Right lobe of liver (tissue), 4 donors: ENCODE data around the gene ARID5B.

ENCODE experiments used
- POLR2A ChIP-seq: fragments of 450-650 bp; IDR thresholded peaks from one replicate; pipeline ENCODE4 v1.6.1; 2017; ENCODE audit warnings: antibody characterized with exemption, mild to moderate bottlenecking
- TF ChIP-seq, protein P1 (sequence below), 4 donors: fragments of 200-600 bp in 3 of 4; fragments of 450-650 bp in 1 of 4; IDR thresholded peaks; one replicate each; pipeline versions ENCODE4 v1.5.1 to v1.8.0; 2016 to 2022; ENCODE audit warnings: antibody characterized with exemption in 4 of 4, mild to moderate bottlenecking in 2 of 4
- donor health status: DM: no; HTN: no; CAD: no.
- donor health status: DM: no; HTN: no; CAD: no.
- donor health status: DM: no; HTN: yes; CAD: no.

DNA sequence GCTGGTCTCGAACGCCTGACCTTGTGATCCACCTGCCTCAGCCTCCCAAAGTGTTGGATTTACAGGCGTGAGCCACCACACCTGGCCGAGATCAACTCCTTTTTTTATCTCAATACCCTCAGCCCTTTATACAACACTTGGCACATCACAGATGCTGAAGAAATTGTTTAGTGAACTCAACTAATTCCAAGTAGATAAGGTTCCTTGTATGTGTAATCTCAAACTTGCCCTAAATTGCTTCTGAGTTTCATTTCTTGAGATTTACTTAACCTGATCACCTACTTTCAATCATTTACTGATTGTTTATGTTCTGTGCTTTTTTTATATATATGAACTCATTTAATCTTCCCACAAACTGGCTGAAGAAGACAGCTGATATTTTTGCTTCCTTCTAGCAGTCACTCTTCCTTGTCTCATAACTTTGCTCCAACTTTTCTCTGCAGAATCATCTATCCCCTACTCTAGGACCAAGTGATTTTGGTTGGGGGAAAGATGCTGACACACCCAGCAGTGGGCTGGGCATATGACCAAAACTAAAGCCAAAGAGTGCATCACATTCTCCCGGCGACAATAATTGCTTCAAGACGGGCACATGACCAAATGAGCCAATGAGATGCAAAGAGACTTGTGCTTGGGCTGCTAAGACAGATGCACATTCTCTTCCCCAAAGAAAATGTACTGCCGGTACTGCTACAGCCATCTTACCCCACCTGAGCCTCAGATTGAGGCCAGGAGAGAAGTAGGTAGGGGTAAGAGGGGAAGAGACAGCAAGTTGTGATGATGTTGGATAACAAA lies 40.3 kb upstream of the ARID5B start:
- TF ChIP-seq, protein P1, sequence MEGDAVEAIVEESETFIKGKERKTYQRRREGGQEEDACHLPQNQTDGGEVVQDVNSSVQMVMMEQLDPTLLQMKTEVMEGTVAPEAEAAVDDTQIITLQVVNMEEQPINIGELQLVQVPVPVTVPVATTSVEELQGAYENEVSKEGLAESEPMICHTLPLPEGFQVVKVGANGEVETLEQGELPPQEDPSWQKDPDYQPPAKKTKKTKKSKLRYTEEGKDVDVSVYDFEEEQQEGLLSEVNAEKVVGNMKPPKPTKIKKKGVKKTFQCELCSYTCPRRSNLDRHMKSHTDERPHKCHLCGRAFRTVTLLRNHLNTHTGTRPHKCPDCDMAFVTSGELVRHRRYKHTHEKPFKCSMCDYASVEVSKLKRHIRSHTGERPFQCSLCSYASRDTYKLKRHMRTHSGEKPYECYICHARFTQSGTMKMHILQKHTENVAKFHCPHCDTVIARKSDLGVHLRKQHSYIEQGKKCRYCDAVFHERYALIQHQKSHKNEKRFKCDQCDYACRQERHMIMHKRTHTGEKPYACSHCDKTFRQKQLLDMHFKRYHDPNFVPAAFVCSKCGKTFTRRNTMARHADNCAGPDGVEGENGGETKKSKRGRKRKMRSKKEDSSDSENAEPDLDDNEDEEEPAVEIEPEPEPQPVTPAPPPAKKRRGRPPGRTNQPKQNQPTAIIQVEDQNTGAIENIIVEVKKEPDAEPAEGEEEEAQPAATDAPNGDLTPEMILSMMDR (IDR thresholded peaks at IDR 0.05) = no peak
- TF ChIP-seq POLR2A = no peak
